Measurements from ENCODE around the gene TOR3A. TPM values are rescaled to one million over a fixed set of nuclear protein-coding genes. Genes with fewer than 3 reads are reported as not detected.
"Not testable (repeated sequence)": the region's sequence is repeated elsewhere in the genome, so short reads cannot be mapped to it uniquely, and the experiment has no call there.

TOR3A gene
- total RNA-seq, 1 donor from 2014 or later: 14.5 TPM

DNA sequence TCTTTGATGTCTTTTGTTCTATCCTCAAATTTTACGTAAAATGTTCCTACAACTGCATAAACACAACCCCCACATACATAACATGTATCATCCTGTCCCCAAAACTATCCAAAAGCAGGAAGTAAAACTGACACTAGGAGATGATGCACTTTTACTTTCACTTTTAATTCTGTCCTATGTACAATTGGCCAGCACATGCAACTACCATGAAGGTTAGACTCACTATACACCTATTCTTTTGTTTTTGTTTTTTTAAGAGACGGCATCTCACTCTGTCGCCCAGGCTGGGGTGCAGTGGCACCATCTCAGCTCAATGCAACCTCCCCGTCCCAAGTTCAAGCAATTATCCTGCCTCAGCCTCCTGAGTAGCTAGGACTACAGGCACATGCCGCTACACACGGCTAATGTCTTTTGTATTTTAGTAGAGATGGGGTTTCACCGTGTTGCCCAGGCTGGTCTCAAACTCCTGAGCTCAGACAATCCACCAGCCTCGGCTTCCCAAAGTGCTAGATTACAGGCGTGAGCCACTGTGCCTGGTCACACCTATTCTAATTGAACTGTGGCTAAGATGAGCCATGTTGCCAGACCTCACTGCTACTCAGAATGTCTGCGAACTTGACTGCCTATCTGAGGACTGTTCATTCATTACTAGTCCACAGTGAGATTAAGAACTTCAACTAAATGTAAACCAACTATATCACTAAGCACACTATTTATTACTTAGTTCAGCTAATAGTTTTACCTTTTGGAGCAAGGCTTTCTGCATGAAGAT is 48.0 kb downstream of the TOR3A start:
- Histone ChIP-seq H3K4me2 (ENCODE audit: low read length) (peak overlapping the region; percentile 62), H3K4me3 (ENCODE audit: insufficient read depth, low read depth, low read length) (peak overlapping the region; percentile 22), H3K9me3 (ENCODE audit: insufficient read depth, low read depth, low read length) (no peaks in the 10 kb centered on the region), H2AFZ (ENCODE audit: low read depth, low read length) (no peak overlapping the region), H3K27me3 (ENCODE audit: insufficient read depth, low read length) (no peaks in the 10 kb centered on the region), H4K20me1 (ENCODE audit: insufficient read depth, low read length) (peaks cover 44% of the 10 kb centered on the region), H3K4me1 (ENCODE audit: insufficient read depth, low read length) (peaks cover 50% of the 10 kb centered on the region), H3K9ac (ENCODE audit: low read length) (peak overlapping the region; percentile 20), H3K79me2 (ENCODE audit: insufficient read depth, low read length) (peaks cover 86% of the 10 kb centered on the region), H3K27ac (ENCODE audit: low read depth, low read length) (peak overlapping the region; percentile 88), H3K36me3 (ENCODE audit: insufficient read depth, low read length) (peaks cover 43% of the 10 kb centered on the region)
- Mint-ChIP-seq H3K27me3 (ENCODE audit: low read depth, unreplicated experiment) (no peaks in the 10 kb centered on the region), H3K9me3 (ENCODE audit: unreplicated experiment) (no peaks in the 10 kb centered on the region), H3K27ac (ENCODE audit: unreplicated experiment) (no peak overlapping the region), H3K36me3 (ENCODE audit: low read depth, unreplicated experiment) (peaks cover 13% of the 10 kb centered on the region), H3K4me3 (ENCODE audit: unreplicated experiment) (peak overlapping the region; percentile 50), H3K4me1 (ENCODE audit: low read depth, unreplicated experiment) (peaks cover 37% of the 10 kb centered on the region)
- DNase-seq (ENCODE audit: low read depth) (no peak), FAIRE-seq (no peak)
- TF ChIP-seq EZH2 (IDR thresholded peaks at IDR 0.05; ENCODE audit: insufficient read depth, low read length): no peak
- TF ChIP-seq, protein P1, sequence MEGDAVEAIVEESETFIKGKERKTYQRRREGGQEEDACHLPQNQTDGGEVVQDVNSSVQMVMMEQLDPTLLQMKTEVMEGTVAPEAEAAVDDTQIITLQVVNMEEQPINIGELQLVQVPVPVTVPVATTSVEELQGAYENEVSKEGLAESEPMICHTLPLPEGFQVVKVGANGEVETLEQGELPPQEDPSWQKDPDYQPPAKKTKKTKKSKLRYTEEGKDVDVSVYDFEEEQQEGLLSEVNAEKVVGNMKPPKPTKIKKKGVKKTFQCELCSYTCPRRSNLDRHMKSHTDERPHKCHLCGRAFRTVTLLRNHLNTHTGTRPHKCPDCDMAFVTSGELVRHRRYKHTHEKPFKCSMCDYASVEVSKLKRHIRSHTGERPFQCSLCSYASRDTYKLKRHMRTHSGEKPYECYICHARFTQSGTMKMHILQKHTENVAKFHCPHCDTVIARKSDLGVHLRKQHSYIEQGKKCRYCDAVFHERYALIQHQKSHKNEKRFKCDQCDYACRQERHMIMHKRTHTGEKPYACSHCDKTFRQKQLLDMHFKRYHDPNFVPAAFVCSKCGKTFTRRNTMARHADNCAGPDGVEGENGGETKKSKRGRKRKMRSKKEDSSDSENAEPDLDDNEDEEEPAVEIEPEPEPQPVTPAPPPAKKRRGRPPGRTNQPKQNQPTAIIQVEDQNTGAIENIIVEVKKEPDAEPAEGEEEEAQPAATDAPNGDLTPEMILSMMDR (IDR thresholded peaks at IDR 0.05; ENCODE audit: insufficient read depth, low read depth, low read length): no peak

DNA sequence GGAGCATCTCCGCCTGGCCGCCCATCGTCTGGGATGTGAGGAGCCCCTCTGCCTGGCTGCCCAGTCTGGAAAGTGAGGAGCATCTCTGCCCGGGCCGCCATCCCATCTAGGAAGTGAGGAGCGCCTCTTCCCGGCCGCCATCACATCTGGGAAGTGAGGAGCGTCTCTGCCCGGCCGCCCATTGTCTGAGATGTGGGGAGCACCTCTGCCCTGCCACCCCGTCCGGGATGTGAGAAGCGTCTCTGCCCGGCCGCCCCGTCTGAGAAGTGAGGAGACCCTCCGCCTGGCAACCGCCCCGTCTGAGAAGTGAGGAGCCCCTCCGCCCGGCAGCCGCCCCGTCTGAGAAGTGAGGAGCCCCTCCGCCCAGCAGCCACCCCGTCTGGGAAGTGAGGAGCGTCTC is 53.3 kb downstream of the TOR3A start:
- not testable (repeated sequence) for H3K27ac ChIP-seq (ENCODE audit: low read depth, low read length); H3K9me3 ChIP-seq (ENCODE audit: insufficient read depth, low read depth, low read length); DNase-seq (ENCODE audit: low read depth); H3K27me3 Mint-ChIP-seq (ENCODE audit: low read depth, unreplicated experiment); H2AFZ ChIP-seq (ENCODE audit: low read depth, low read length); H3K4me2 ChIP-seq (ENCODE audit: low read length); H3K27me3 ChIP-seq (ENCODE audit: insufficient read depth, low read length); FAIRE-seq; H3K4me3 Mint-ChIP-seq (ENCODE audit: unreplicated experiment); H3K9ac ChIP-seq (ENCODE audit: low read length); H3K27ac Mint-ChIP-seq (ENCODE audit: unreplicated experiment); H3K9me3 Mint-ChIP-seq (ENCODE audit: unreplicated experiment); H3K4me3 ChIP-seq (ENCODE audit: insufficient read depth, low read depth, low read length)
- Histone ChIP-seq H4K20me1 (ENCODE audit: insufficient read depth, low read length) (peaks cover 57% of the 10 kb centered on the region), H3K36me3 (ENCODE audit: insufficient read depth, low read length) (peaks cover 23% of the 10 kb centered on the region), H3K4me1 (ENCODE audit: insufficient read depth, low read length) (peaks cover 10% of the 10 kb centered on the region), H3K79me2 (ENCODE audit: insufficient read depth, low read length) (peaks cover 86% of the 10 kb centered on the region)
- Mint-ChIP-seq H3K36me3 (ENCODE audit: low read depth, unreplicated experiment) (peaks cover 21% of the 10 kb centered on the region), H3K4me1 (ENCODE audit: low read depth, unreplicated experiment) (peaks cover 20% of the 10 kb centered on the region)

DNA sequence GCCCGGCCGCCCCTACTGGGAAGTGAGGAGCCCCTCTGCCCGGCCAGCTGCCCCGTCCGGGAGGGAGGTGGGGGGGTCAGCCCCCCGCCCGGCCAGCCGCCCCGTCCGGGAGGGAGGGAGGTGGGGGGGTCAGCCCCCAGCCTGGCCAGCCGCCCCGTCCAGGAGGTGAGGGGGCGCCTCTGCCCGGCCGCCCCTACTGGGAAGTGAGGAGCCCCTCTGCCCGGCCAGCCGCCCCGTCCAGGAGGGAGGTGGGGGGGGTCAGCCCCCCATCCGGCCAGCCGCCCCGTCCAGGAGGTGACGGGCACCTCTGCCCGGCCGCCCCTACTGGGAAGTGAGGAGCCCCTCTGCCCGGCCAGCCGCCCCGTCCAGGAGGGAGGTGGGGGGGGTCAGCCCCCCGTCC is 53.8 kb downstream of the TOR3A start:
- H3K27me3 Mint-ChIP-seq (ENCODE audit: low read depth, unreplicated experiment); H3K9me3 Mint-ChIP-seq (ENCODE audit: unreplicated experiment); H3K9ac ChIP-seq (ENCODE audit: low read length); H3K27ac ChIP-seq (ENCODE audit: low read depth, low read length); H3K4me3 Mint-ChIP-seq (ENCODE audit: unreplicated experiment); FAIRE-seq; H3K4me2 ChIP-seq (ENCODE audit: low read length); H2AFZ ChIP-seq (ENCODE audit: low read depth, low read length); H3K9me3 ChIP-seq (ENCODE audit: insufficient read depth, low read depth, low read length); H3K27me3 ChIP-seq (ENCODE audit: insufficient read depth, low read length); DNase-seq (ENCODE audit: low read depth); H3K4me3 ChIP-seq (ENCODE audit: insufficient read depth, low read depth, low read length); H3K4me1 ChIP-seq (ENCODE audit: insufficient read depth, low read length); H3K27ac Mint-ChIP-seq (ENCODE audit: unreplicated experiment): not testable (repeated sequence)
- Histone ChIP-seq H3K36me3 (ENCODE audit: insufficient read depth, low read length) (peaks cover 24% of the 10 kb centered on the region), H4K20me1 (ENCODE audit: insufficient read depth, low read length) (peaks cover 60% of the 10 kb centered on the region), H3K79me2 (ENCODE audit: insufficient read depth, low read length) (peaks cover 86% of the 10 kb centered on the region)
- peaks cover 21% of the 10 kb centered on the region for H3K36me3 Mint-ChIP-seq (ENCODE audit: low read depth, unreplicated experiment)
- peaks cover 24% of the 10 kb centered on the region for H3K4me1 Mint-ChIP-seq (ENCODE audit: low read depth, unreplicated experiment)
